KG1 (cell line): Measurements from ENCODE around the gene FXYD7.
"Not testable (repeated sequence)": the region's sequence is repeated elsewhere in the genome, so short reads cannot be mapped to it uniquely, and the experiment has no call there.

Experiments used
- DNase-seq: peaks from one replicate; lab custom pipeline; 2025; lab: John Stamatoyannopoulos, UW

The FXYD7 gene

DNA sequence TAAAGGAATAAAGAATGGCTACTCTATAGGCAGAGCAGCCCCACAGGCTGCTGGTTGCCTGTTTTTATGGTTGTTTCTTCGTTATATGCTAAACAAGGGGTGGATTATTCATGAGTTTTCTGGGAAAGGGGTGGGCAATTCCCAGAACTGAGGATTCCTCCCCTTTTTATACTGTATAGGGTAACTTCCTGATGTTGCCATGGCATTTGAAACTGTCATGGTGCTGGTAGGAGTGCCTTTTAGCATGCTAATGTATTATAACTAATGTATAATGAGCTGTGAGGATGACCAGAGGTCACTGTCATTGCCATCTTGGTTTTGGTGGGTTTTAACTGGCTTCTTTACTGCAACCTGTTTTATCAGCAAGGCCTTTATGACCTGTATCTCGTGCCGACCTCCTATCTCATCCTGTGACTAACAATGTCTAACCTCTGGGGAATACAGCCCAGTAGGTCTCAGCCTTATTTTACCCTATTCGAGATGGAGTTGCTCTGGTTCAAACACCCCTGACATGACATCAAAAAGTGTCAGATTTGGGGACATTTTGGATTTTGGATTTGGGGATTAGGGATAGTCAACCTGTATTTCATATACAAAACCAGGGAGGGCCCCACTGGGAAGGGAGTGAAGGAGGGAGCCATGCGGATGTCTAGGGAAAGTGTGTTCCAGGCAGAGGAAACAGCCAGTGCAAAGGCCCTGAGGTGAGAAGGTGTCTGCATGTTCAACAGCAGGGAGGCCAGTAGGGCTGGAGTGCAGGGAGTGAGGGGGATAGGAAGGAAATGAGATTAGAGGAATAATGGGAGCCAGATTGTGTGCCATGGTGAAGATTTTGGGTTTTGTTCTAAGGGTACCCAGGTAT is 22.4 kb downstream of the FXYD7 start:
- DNase-seq: no peak

GRCh38 chr19:35166100-35167063 is 23.3 kb downstream of the FXYD7 start:
- DNase-seq: no peak

GRCh38 chr19:35167251-35168119 is 24.4 kb downstream of the FXYD7 start:
- no peak for DNase-seq

DNA sequence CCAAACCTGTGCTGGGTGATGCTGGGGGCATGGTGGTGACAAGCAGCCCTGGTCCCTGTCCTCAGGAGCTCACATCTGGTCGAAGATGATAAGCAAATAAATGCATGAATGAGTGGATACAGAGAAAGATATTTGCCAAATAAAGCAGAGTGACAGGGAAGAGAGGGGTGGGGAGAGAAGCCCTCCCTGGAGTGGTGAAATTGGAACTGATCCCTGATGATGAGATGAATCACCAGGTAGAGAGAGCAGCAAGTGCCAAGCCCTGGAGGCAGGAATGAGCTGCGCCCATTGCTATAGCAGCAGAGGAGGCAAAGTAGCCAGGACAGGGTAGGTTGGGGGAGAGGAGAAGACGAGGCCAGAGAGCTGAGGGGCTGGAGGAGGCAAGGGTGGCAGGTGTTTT is 25.1 kb downstream of the FXYD7 start:
- no peak for DNase-seq

GRCh38 chr19:35169221-35169995 is 26.4 kb downstream of the FXYD7 start:
- no peak for DNase-seq

- DNase-seq: no peak
These were observed 27.5 kb downstream of the FXYD7 start for GRCh38 chr19:35170359-35171061.

- DNase-seq: no peak
These were observed 28.7 kb downstream of the FXYD7 start for GRCh38 chr19:35171730-35172129.

DNA sequence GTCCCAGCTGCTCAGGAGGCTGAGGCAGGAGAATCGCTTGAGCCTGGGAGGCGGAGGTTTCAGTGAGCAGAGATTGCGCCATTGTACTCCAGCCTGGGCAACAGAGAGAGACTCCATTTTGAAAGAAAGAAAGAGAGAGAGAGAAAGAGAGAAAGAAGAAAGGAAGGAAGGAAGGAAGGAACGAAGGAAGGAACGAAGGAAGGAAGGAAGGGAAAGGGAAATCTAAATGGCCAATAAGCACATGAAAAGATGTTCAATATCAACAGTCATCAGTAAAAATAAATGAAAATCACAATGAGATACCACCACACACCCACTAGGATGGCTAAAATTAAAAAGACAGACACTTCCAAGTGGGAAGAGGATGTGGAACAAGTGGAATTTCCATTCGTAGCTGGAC is 31.2 kb downstream of the FXYD7 start:
- DNase-seq: no peak

DNA sequence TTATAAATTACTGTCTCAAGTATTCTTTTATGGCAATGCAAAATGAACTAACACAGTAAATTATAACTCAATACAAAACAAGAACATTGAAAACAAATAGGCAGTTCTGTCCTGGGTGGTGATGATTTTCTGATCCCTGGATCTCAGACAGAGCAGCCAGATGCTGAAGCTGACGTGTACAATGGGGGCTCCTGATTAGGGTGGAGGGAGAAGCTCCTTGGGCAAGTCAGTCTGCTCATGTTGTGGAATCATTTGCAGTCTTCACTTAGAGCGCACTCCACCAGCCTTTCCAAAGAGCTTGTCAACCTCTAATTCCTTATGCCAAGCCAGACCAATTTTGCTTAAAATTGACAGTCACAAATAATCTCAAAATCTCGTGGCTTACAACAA is 33.1 kb downstream of the FXYD7 start:
- no peak for DNase-seq

- DNase-seq: no peak
These were observed 34.6 kb downstream of the FXYD7 start for GRCh38 chr19:35177377-35178274.

- DNase-seq: no peak
These were observed 35.6 kb downstream of the FXYD7 start for GRCh38 chr19:35178701-35179100.

GRCh38 chr19:35179830-35180229 is 36.8 kb downstream of the FXYD7 start:
- DNase-seq: no peak

- no peak for DNase-seq
These were observed 38.3 kb downstream of the FXYD7 start for GRCh38 chr19:35181387-35181786.

GRCh38 chr19:35184267-35184666 is 41.2 kb downstream of the FXYD7 start:
- no peak for DNase-seq

DNA sequence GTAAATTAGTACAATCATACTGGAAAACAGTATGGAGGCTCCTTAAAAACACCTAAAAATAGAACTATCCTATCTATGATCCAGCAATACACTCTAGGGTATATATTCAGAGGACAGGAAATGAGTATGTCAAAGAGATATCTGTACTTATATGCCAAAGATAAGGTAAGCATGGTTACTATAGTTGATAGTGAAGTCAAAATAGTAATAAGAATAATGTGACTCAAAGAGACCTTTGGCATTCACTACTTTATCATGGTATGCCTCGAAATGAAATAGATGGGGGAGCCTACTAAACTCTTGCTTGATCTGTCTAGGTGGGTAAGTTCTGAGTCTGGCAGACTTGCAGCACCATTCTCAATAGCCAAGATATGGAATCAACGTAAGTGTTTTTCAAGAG is 41.8 kb downstream of the FXYD7 start:
- DNase-seq: no peak

- DNase-seq: no peak
These were observed 51.2 kb downstream of the FXYD7 start for GRCh38 chr19:35194012-35194984.

DNA sequence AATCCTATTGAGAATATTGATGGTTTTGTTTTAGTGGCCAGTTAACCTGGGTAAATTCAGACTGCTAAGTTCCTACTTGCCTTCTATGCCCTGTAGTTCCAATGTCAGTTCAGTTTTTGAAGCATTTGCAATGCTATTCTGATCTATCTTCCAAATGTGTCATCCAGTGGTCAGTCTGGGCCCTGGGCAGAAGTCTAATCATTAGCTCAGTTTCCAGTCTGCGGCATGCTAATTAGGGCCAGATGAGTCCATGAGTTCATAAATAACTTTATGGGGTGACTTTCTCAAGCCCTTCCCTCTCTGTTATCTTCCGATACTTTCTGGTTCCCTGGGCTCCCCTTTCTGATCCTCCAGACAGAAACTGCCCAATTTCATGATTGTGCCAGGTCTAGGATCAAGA is 52.8 kb downstream of the FXYD7 start:
- DNase-seq: no peak

GRCh38 chr19:35196861-35197260 is 53.8 kb downstream of the FXYD7 start:
- not testable (repeated sequence) for DNase-seq
